Measurements from ENCODE around the gene AGXT2. TPM values are rescaled to one million over a fixed set of nuclear protein-coding genes. Genes with fewer than 3 reads are reported as not detected.
A peak's percentile ranks its signal among the peaks of the same experiment; 100 is the strongest.

The AGXT2 gene
- total RNA-seq, 1 donor from 2014 or later = not detected

GRCh38 chr5:34970552-34970951, 77.2 kb downstream of the AGXT2 start:
- no peaks in the 10 kb centered on the region for H3K4me1 Mint-ChIP-seq (ENCODE audit: low read depth, unreplicated experiment)
- no peak for TF ChIP-seq CTCF (IDR thresholded peaks at IDR 0.05; ENCODE audit: partially characterized antibody, unreplicated experiment)
- peaks cover 2% of the 10 kb centered on the region for H3K9me3 Mint-ChIP-seq (ENCODE audit: unreplicated experiment)
- H3K36me3 Mint-ChIP-seq (ENCODE audit: unreplicated experiment) = peaks cover 4% of the 10 kb centered on the region
- H3K27me3 Mint-ChIP-seq (ENCODE audit: unreplicated experiment) = no peaks in the 10 kb centered on the region
- no peak for DNase-seq
- no peak overlapping the region for H3K27ac Mint-ChIP-seq (ENCODE audit: unreplicated experiment)
- H3K4me3 Mint-ChIP-seq (ENCODE audit: unreplicated experiment) = no peak overlapping the region

DNA sequence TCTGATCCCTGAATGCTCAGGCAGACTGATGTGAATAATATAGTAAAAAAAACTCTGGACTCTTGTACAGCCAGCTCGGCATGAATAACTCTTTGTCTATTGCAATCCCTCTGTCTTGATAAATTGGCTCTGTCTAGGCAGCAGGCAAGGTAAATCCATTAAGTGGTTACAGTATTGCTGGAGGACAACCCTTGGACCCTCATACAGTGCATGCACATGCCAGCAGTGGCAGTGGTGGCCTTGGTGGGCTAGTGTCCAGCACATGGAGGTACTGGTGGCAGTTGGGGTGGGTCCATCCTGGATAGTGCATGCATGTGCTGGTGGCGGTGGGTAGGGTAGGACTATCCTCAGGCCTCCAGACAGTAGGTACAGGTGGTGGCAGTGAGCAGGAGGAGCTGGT, 79.5 kb downstream of the AGXT2 start:
- Mint-ChIP-seq H3K4me1 (ENCODE audit: low read depth, unreplicated experiment) (no peaks in the 10 kb centered on the region), H3K27ac (ENCODE audit: unreplicated experiment) (no peak overlapping the region), H3K36me3 (ENCODE audit: unreplicated experiment) (peaks cover 9% of the 10 kb centered on the region), H3K4me3 (ENCODE audit: unreplicated experiment) (no peak overlapping the region), H3K9me3 (ENCODE audit: unreplicated experiment) (peaks cover 4% of the 10 kb centered on the region), H3K27me3 (ENCODE audit: unreplicated experiment) (no peaks in the 10 kb centered on the region)
- no peak for DNase-seq
- no peak for TF ChIP-seq CTCF (IDR thresholded peaks at IDR 0.05; ENCODE audit: partially characterized antibody, unreplicated experiment)

DNA sequence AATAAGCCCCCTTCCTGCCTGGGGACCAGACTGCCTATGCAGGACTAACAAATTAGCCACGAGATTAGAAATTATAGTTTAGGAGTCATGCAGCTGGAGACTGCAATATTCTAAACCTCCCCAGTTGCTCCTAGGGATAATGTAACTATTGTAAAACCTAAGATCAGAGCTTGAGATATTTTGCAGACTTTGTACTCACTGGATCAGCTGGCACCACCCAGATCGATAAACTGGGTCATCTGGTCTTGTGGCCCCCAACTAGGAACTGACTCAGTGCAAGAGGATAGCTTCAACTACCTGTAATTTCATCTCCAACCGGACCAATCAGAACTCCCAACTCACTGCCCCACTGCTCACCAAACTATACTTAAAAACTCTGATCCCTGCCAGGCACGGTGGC, 80.2 kb downstream of the AGXT2 start:
- H3K27me3 Mint-ChIP-seq (ENCODE audit: unreplicated experiment) = no peaks in the 10 kb centered on the region
- no peaks in the 10 kb centered on the region for H3K4me1 Mint-ChIP-seq (ENCODE audit: low read depth, unreplicated experiment)
- no peak for TF ChIP-seq CTCF (IDR thresholded peaks at IDR 0.05; ENCODE audit: partially characterized antibody, unreplicated experiment)
- H3K27ac Mint-ChIP-seq (ENCODE audit: unreplicated experiment) = no peak overlapping the region
- DNase-seq = no peak
- peaks cover 4% of the 10 kb centered on the region for H3K9me3 Mint-ChIP-seq (ENCODE audit: unreplicated experiment)
- no peak overlapping the region for H3K4me3 Mint-ChIP-seq (ENCODE audit: unreplicated experiment)
- H3K36me3 Mint-ChIP-seq (ENCODE audit: unreplicated experiment) = peaks cover 9% of the 10 kb centered on the region

- H3K36me3 Mint-ChIP-seq (ENCODE audit: unreplicated experiment) = no peaks in the 10 kb centered on the region
- H3K4me1 Mint-ChIP-seq (ENCODE audit: low read depth, unreplicated experiment) = peaks cover 4% of the 10 kb centered on the region
- no peak for DNase-seq
- no peak overlapping the region for H3K4me3 Mint-ChIP-seq (ENCODE audit: unreplicated experiment)
- no peak for TF ChIP-seq CTCF (IDR thresholded peaks at IDR 0.05; ENCODE audit: partially characterized antibody, unreplicated experiment)
- H3K27me3 Mint-ChIP-seq (ENCODE audit: unreplicated experiment) = no peaks in the 10 kb centered on the region
- H3K9me3 Mint-ChIP-seq (ENCODE audit: unreplicated experiment) = no peaks in the 10 kb centered on the region
- no peak overlapping the region for H3K27ac Mint-ChIP-seq (ENCODE audit: unreplicated experiment)
These were observed 88.4 kb downstream of the AGXT2 start for GRCh38 chr5:34959323-34959722.

GRCh38 chr5:34957857-34958690, 89.7 kb downstream of the AGXT2 start:
- Mint-ChIP-seq H3K27me3 (ENCODE audit: unreplicated experiment) (no peaks in the 10 kb centered on the region), H3K4me1 (ENCODE audit: low read depth, unreplicated experiment) (peaks cover 4% of the 10 kb centered on the region), H3K27ac (ENCODE audit: unreplicated experiment) (no peak overlapping the region), H3K4me3 (ENCODE audit: unreplicated experiment) (no peak overlapping the region), H3K36me3 (ENCODE audit: unreplicated experiment) (no peaks in the 10 kb centered on the region), H3K9me3 (ENCODE audit: unreplicated experiment) (no peaks in the 10 kb centered on the region)
- peak; percentile 49 for TF ChIP-seq CTCF (IDR thresholded peaks at IDR 0.05; ENCODE audit: partially characterized antibody, unreplicated experiment)
- no peak for DNase-seq
